COLO668 (cell line): ENCODE data around the gene PLSCR4.
A peak's percentile ranks its signal among the peaks of the same experiment; 100 is the strongest.

Experiments used
- DNase-seq: peaks from one replicate; lab custom pipeline; 2025; ENCODE audit not compliant: unreplicated experiment; lab: John Stamatoyannopoulos, UW

PLSCR4 gene

GRCh38 chr3:146162561-146162960 is 88.3 kb downstream of the PLSCR4 start:
- DNase-seq: no peak

- DNase-seq: peak; percentile 24
These were observed 89.3 kb downstream of the PLSCR4 start for GRCh38 chr3:146161663-146162002.

- peak; percentile 88 for DNase-seq
These were observed 89.8 kb downstream of the PLSCR4 start, which contains the start of gene PLOD2 for GRCh38 chr3:146160964-146161662. TSS of gene PLOD2 (minus strand) at chr3:146161184. CDS start at chr3:146160989, 195 bp downstream.

GRCh38 chr3:146160321-146160963 is 90.5 kb downstream of the PLSCR4 start:
- DNase-seq: peak; percentile 49

GRCh38 chr3:146159616-146160320 is 91.1 kb downstream of the PLSCR4 start:
- no peak for DNase-seq

- no peak for DNase-seq
These were observed 91.9 kb downstream of the PLSCR4 start for GRCh38 chr3:146159037-146159436.

GRCh38 chr3:146157325-146158060 is 93.4 kb downstream of the PLSCR4 start:
- DNase-seq: no peak

GRCh38 chr3:146156666-146157314 is 94.1 kb downstream of the PLSCR4 start:
- DNase-seq: no peak

GRCh38 chr3:146156095-146156494 is 94.8 kb downstream of the PLSCR4 start:
- no peak for DNase-seq

GRCh38 chr3:146154995-146155394 is 95.9 kb downstream of the PLSCR4 start:
- DNase-seq: no peak

GRCh38 chr3:146154316-146154715 is 96.6 kb downstream of the PLSCR4 start:
- no peak for DNase-seq

- DNase-seq: no peak
These were observed 97.5 kb downstream of the PLSCR4 start for GRCh38 chr3:146153429-146153828.

- DNase-seq: no peak
These were observed 98.1 kb downstream of the PLSCR4 start for GRCh38 chr3:146152834-146153233.

- no peak for DNase-seq
These were observed 102.4 kb downstream of the PLSCR4 start for GRCh38 chr3:146148468-146148931.

GRCh38 chr3:146145642-146146041 is 105.3 kb downstream of the PLSCR4 start:
- DNase-seq: no peak

GRCh38 chr3:146142757-146143156 is 108.1 kb downstream of the PLSCR4 start:
- no peak for DNase-seq
